K562 (cell line): ENCODE results near the gene ADGRG1. TPM values are rescaled to one million over a fixed set of nuclear protein-coding genes. Genes with fewer than 3 reads are reported as not detected.
A peak's percentile ranks its signal among the peaks of the same experiment; 100 is the strongest.

Experiments
- ARID4B ChIP-seq: sonication (generic); formaldehyde crosslinking; IDR thresholded peaks from 2 replicates; pipeline ENCODE4 v1.8.0; 2022; ENCODE audit warnings: mild to moderate bottlenecking, missing genetic modification reagents
- BACH1 ChIP-seq: fragments of 200-800 bp; sonication (Bioruptor generic); IDR thresholded peaks from 2 replicates; pipeline ENCODE4 v1.6.1; 2016; ENCODE audit warnings: missing genetic modification characterization, missing compliant biosample characterization
- BHLHE40 ChIP-seq: IDR thresholded peaks from 2 replicates; pipeline ENCODE4 v1.6.1; 2011; ENCODE audit warnings: low read length, improper control_type of control experiment
- C11orf30 ChIP-seq: fragments of 450-650 bp; IDR thresholded peaks from 2 replicates; pipeline ENCODE4 v1.6.1; 2016; ENCODE audit warnings: low read depth, mild to moderate bottlenecking
- CCAR2 ChIP-seq: fragments of 200-400 bp; formaldehyde crosslinking; IDR thresholded peaks from 2 replicates; pipeline ENCODE4 v1.6.1; 2017; ENCODE audit warnings: mild to moderate bottlenecking, low read depth, low read length
- EZH2 ChIP-seq: IDR thresholded peaks from 2 replicates; pipeline ENCODE4 v1.6.1; 2012; ENCODE audit warnings: low read depth, mild to moderate bottlenecking, inconsistent platforms, low read length, borderline replicate concordance
- HCFC1 ChIP-seq: IDR thresholded peaks from 2 replicates; pipeline ENCODE4 v1.6.1; 2012; ENCODE audit warnings: low read depth, low read length, improper control_type of control experiment
- MCM5 ChIP-seq: fragments of 450-650 bp; IDR thresholded peaks from 2 replicates; pipeline ENCODE4 v1.6.1; 2016; ENCODE audit warnings: low read depth
- NFE2 ChIP-seq: IDR thresholded peaks from 2 replicates; pipeline ENCODE4 v1.6.1; 2014; ENCODE audit warnings: antibody characterized with exemption, low read depth
- RAD21 ChIP-seq, 2 experiments: fragments of 250-450 bp in 1 of 2; fragments of 450-650 bp in 1 of 2; sonication (Bioruptor Pico) in 1 of 2; formaldehyde crosslinking in 1 of 2; IDR thresholded peaks in 1 of 2; conservative IDR thresholded peaks in 1 of 2; 2 replicates each; pipeline versions ENCODE4 v1.4.0 to v1.8.0; 2020 to 2022; ENCODE audit warnings: mild to moderate bottlenecking in 2 of 2, moderate library complexity in 1 of 2
- SETDB1 ChIP-seq: IDR thresholded peaks from one replicate; pipeline ENCODE4 v1.6.1; 2012; ENCODE audit warnings: low read length, control low read depth, inconsistent platforms
- SMAD2 ChIP-seq: fragments of 150-350 bp; IDR thresholded peaks from 2 replicates; pipeline ENCODE4 v1.6.1; 2014; ENCODE audit warnings: low read depth, mild to moderate bottlenecking, low read length
- STAT5B ChIP-seq: fragments of 250-450 bp; sonication (Bioruptor Pico); IDR thresholded peaks from 2 replicates; pipeline ENCODE4 v1.8.0; 2021; ENCODE audit warnings: mild to moderate bottlenecking, inconsistent platforms
- TAF15 ChIP-seq: fragments of 200-400 bp; formaldehyde crosslinking; IDR thresholded peaks from 2 replicates; pipeline ENCODE4 v1.6.1; 2017; ENCODE audit warnings: mild to moderate bottlenecking, low read depth, low read length, moderate library complexity
- TCF7 ChIP-seq: sonication (generic); IDR thresholded peaks from 2 replicates; pipeline ENCODE4 v1.6.1; 2016; ENCODE audit warnings: antibody characterized with exemption, borderline replicate concordance
- TOE1 ChIP-seq, 2 experiments: fragments of 450-650 bp in 1 of 2; sonication (generic) in 1 of 2; formaldehyde crosslinking in 1 of 2; IDR thresholded peaks; 2 replicates each; pipeline versions ENCODE4 v1.7.1 to v1.8.0; 2016 to 2022; ENCODE audit warnings: borderline replicate concordance in 2 of 2, mild to moderate bottlenecking in 2 of 2, antibody characterized with exemption in 1 of 2, inconsistent platforms in 1 of 2, low read depth in 1 of 2, missing genetic modification reagents in 1 of 2, moderate library complexity in 1 of 2
- ZNF511 ChIP-seq: sonication (generic); formaldehyde crosslinking; IDR thresholded peaks from 2 replicates; pipeline ENCODE4 v1.8.0; 2022; ENCODE audit warnings: mild to moderate bottlenecking, missing genetic modification reagents
- polyA plus RNA-seq, 8 experiments: library from polyadenylated mRNA; depleted of rRNA in 4 of 8; stranded (reverse) in 5 of 8; unstranded in 3 of 8; fragments of >200 nt; fragmentation: Nextera tagmentation in 2 of 8; fragmentation: Illumina TruSeq in 1 of 8; extraction: Ambion mirVana in 2 of 8; extraction: Trizol in 1 of 8; gene quantifications; 2 replicates each; pipeline versions ENCODE4 v1.2.1 to v1.2.3, GENCODE V29; 2011 to 2014; ENCODE audit warnings: inconsistent platforms in 1 of 8, missing spikeins in 1 of 8
- total RNA-seq, 7 experiments: library from RNA; depleted of rRNA in 6 of 7; stranded (reverse); fragments of >200 nt in 6 of 7; fragmentation: Illumina TruSeq in 2 of 7; extraction: Trizol in 2 of 7; gene quantifications; 2 replicates each; pipeline versions ENCODE4 v1.2.1 to v1.2.3, GENCODE V29; 2011 to 2021; ENCODE audit warnings: low replicate concordance in 1 of 7
- TF ChIP-seq, protein P1 (sequence below), 2 experiments: IDR thresholded peaks; 2 replicates each; pipeline ENCODE4 v1.6.1; 2011; ENCODE audit warnings: borderline replicate concordance in 1 of 2, control low read depth in 1 of 2, low read depth in 1 of 2, low read length in 1 of 2, mild to moderate bottlenecking in 1 of 2, mixed read lengths in 1 of 2, moderate library complexity in 1 of 2; ENCODE audit not compliant: insufficient read depth in 1 of 2, insufficient read length in 1 of 2, poor library complexity in 1 of 2, severe bottlenecking in 1 of 2; ENCODE audit errors: extremely low read depth in 1 of 2
- TF ChIP-seq, protein P2 (sequence below): fragments of 250-450 bp; sonication (Bioruptor Pico); IDR thresholded peaks from 2 replicates; pipeline ENCODE4 v1.9.0; 2021; ENCODE audit warnings: mild to moderate bottlenecking
- TF ChIP-seq, protein P3 (sequence below): fragments of 450-650 bp; formaldehyde crosslinking; IDR thresholded peaks from 2 replicates; pipeline ENCODE4 v1.4.0; 2020; ENCODE audit warnings: mild to moderate bottlenecking

ADGRG1 gene
- total and polyA plus RNA-seq, 9 of the 15 experiments (the other 6 are each of a cell fraction or from before 2014, with no cell fraction given): 0.04 to 0.31 (median 0.16) TPM; not detected in 6

GRCh38 chr16:57628008-57628781 lies at the start of gene ADGRG1 (continued):
- TF ChIP-seq, protein P1, sequence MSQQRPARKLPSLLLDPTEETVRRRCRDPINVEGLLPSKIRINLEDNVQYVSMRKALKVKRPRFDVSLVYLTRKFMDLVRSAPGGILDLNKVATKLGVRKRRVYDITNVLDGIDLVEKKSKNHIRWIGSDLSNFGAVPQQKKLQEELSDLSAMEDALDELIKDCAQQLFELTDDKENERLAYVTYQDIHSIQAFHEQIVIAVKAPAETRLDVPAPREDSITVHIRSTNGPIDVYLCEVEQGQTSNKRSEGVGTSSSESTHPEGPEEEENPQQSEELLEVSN (IDR thresholded peaks at IDR 0.05; ENCODE audit: borderline replicate concordance in 1 of 2, extremely low read depth in 1 of 2, insufficient read depth in 1 of 2, insufficient read length in 1 of 2, low read depth in 1 of 2, low read length in 1 of 2, poor library complexity in 1 of 2, severe bottlenecking in 1 of 2): no peak
- TF ChIP-seq TOE1 (IDR thresholded peaks at IDR 0.05; ENCODE audit: borderline replicate concordance): no peak
- no peak for TF ChIP-seq TOE1 (CRISPR knock-in tag; IDR thresholded peaks at IDR 0.05; ENCODE audit: borderline replicate concordance, low read depth)
- TF ChIP-seq, protein P2, sequence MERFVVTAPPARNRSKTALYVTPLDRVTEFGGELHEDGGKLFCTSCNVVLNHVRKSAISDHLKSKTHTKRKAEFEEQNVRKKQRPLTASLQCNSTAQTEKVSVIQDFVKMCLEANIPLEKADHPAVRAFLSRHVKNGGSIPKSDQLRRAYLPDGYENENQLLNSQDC (CRISPR knock-in tag): no peak
- 0 out of 2 replicates have a peak, but pooled peaks have one; percentile 39 for TF ChIP-seq ARID4B (CRISPR knock-in tag)
- peak; percentile 71; the same call in 1 of the 2 replicates for TF ChIP-seq NFE2
- TF ChIP-seq TAF15: no peak
- TF ChIP-seq SETDB1: no peak
- TF ChIP-seq, protein P3, sequence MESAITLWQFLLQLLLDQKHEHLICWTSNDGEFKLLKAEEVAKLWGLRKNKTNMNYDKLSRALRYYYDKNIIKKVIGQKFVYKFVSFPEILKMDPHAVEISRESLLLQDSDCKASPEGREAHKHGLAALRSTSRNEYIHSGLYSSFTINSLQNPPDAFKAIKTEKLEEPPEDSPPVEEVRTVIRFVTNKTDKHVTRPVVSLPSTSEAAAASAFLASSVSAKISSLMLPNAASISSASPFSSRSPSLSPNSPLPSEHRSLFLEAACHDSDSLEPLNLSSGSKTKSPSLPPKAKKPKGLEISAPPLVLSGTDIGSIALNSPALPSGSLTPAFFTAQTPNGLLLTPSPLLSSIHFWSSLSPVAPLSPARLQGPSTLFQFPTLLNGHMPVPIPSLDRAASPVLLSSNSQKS (CRISPR knock-in tag): no peak
- no peak for TF ChIP-seq STAT5B (CRISPR knock-in tag)
- TF ChIP-seq RAD21 (CRISPR knock-in tag; conservative IDR thresholded peaks at IDR 0.05 in 1 of 2, IDR thresholded peaks at IDR 0.05 in 1 of 2): no peak
- TF ChIP-seq ZNF511 (CRISPR knock-in tag): no peak
- TF ChIP-seq EZH2: no peak
- no peak for TF ChIP-seq CCAR2
- no peak for TF ChIP-seq MCM5
- TF ChIP-seq C11orf30: peak; percentile 75; the same call in 1 of the 2 replicates
- TF ChIP-seq HCFC1: no peak
- no peak for TF ChIP-seq TCF7
- no peak for TF ChIP-seq BACH1 (tag)
- TF ChIP-seq SMAD2: no peak
- TF ChIP-seq BHLHE40: no peak
